GM20000 (cell line): Measurements from ENCODE around the gene TAOK2.

Experiments
- DNase-seq: peaks from one replicate; pipeline ENCODE4 v3.0.0; 2012; ENCODE audit warnings: low spot score
- TF ChIP-seq, protein P1 (sequence below): IDR thresholded peaks from 2 replicates; pipeline ENCODE4 v1.5.1; 2012; ENCODE audit warnings: mild to moderate bottlenecking, control low read depth; ENCODE audit errors: extremely low read depth, missing control alignments

The TAOK2 gene

DNA sequence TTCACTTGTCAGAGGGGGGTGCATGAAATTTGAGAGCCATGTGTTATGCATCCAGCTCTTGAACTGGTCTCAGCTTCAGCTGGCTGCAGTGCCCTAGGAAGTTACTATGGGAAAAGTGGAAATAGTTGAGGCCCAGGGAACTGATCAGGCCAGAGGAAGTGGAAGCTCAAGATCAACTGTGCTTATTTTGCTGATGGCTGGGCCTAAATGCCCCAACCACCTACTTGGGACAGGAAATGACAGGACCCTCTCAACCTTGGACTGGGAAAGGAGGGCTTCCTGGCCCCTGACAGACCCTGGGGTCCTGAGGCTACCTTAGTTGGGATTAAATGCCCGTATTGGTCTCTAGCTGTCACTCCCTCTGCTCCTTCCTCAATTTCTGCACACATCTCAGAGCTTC lies 1.2 kb upstream of the TAOK2 start:
- TF ChIP-seq, protein P1, sequence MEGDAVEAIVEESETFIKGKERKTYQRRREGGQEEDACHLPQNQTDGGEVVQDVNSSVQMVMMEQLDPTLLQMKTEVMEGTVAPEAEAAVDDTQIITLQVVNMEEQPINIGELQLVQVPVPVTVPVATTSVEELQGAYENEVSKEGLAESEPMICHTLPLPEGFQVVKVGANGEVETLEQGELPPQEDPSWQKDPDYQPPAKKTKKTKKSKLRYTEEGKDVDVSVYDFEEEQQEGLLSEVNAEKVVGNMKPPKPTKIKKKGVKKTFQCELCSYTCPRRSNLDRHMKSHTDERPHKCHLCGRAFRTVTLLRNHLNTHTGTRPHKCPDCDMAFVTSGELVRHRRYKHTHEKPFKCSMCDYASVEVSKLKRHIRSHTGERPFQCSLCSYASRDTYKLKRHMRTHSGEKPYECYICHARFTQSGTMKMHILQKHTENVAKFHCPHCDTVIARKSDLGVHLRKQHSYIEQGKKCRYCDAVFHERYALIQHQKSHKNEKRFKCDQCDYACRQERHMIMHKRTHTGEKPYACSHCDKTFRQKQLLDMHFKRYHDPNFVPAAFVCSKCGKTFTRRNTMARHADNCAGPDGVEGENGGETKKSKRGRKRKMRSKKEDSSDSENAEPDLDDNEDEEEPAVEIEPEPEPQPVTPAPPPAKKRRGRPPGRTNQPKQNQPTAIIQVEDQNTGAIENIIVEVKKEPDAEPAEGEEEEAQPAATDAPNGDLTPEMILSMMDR, result no peak
- DNase-seq, result no peak

GRCh38 chr16:29972992-29973383 lies 680 bp upstream of the TAOK2 start:
- TF ChIP-seq, protein P1, result no peak
- DNase-seq, result peak; percentile 6

GRCh38 chr16:29974291-29975133 lies 844 bp downstream of the TAOK2 start:
- peak; percentile 54 for DNase-seq

DNA sequence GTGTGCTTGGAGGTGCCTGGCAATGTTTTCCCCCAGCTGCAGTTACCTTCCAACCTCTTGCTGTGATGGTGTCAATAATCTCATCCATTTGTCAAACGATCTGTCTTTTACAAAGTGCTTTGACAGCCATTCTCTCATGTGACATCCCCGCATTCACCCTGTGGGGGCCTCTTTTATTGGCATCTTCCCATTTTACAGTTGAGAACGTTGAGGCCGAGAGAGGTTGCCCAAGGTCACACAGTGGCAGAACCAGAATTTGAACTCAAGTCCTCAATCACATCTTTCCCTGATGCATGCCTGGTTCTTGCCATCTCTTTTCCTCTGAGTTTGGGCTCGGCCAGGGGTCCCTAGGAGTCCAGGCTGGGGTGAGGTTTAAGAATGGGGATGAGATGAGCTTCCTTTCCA lies 1.5 kb downstream of the TAOK2 start:
- DNase-seq, result no peak
- TF ChIP-seq, protein P1, result no peak

More at GRCh38 chr16:29974291-29975133, 844 bp downstream of the TAOK2 start:
- TF ChIP-seq, protein P1, result no peak

- DNase-seq, result peak; percentile 19
- TF ChIP-seq, protein P1, result no peak
Observed at GRCh38 chr16:29975811-29976511, 2.3 kb downstream of the TAOK2 start.

GRCh38 chr16:29977063-29977825 lies 3.6 kb downstream of the TAOK2 start:
- TF ChIP-seq, protein P1, result no peak

More at GRCh38 chr16:29977063-29977825, 3.6 kb downstream of the TAOK2 start:
- DNase-seq, result no peak
